SK-N-SH treated with all-trans-retinoic acid at 6 μM for 48 hours (cell line): ENCODE data around the gene MAK.

Experiments used
- ATAC-seq: fragments of 200-7000 bp; cut with Tn5 transposase; 3 replicates; pipeline ENCODE4 v1.9.1; 2020; ENCODE audit warnings: mild to moderate bottlenecking, moderate library complexity
- ARNTL ChIP-seq: fragments of 450-650 bp; formaldehyde crosslinking; IDR thresholded peaks from 2 replicates; pipeline ENCODE4 v1.5.0; 2020; ENCODE audit warnings: low read depth, mild to moderate bottlenecking, moderate library complexity, borderline replicate concordance
- BACH2 ChIP-seq: fragments of 250-450 bp; sonication (Bioruptor Pico); IDR thresholded peaks from 2 replicates; pipeline ENCODE4 v1.9.0; 2021; ENCODE audit warnings: mild to moderate bottlenecking, borderline replicate concordance
- CSDC2 ChIP-seq: fragments of 250-450 bp; sonication (Bioruptor Pico); IDR thresholded peaks from 2 replicates; pipeline ENCODE4 v1.5.0; 2020; ENCODE audit warnings: mild to moderate bottlenecking, moderate library complexity
- CSRNP3 ChIP-seq: fragments of 250-450 bp; sonication (Bioruptor Pico); IDR thresholded peaks from 2 replicates; pipeline ENCODE4 v1.5.1; 2021; ENCODE audit warnings: mild to moderate bottlenecking, moderate library complexity
- ESRRG ChIP-seq: fragments of 250-450 bp; sonication (Bioruptor Pico); IDR thresholded peaks from 2 replicates; pipeline ENCODE4 v1.6.1; 2021; ENCODE audit warnings: mild to moderate bottlenecking
- GLIS3 ChIP-seq: fragments of 250-450 bp; sonication (Bioruptor Pico); IDR thresholded peaks from 2 replicates; pipeline ENCODE4 v1.5.0; 2020; ENCODE audit warnings: mild to moderate bottlenecking, moderate library complexity
- ISL1 ChIP-seq: fragments of 250-450 bp; sonication (Bioruptor Pico); IDR thresholded peaks from 2 replicates; pipeline ENCODE4 v2.1.2; 2022; ENCODE audit warnings: mild to moderate bottlenecking, moderate library complexity
- OSR1 ChIP-seq: fragments of 250-450 bp; sonication (Bioruptor Pico); IDR thresholded peaks from 2 replicates; pipeline ENCODE4 v1.8.0; 2022; ENCODE audit warnings: moderate library complexity, mild to moderate bottlenecking, inconsistent platforms
- POU6F1 ChIP-seq: fragments of 250-450 bp; sonication (Bioruptor Pico); IDR thresholded peaks from 2 replicates; pipeline ENCODE4 v1.8.0; 2021; ENCODE audit warnings: low read depth, mild to moderate bottlenecking, moderate library complexity, borderline replicate concordance
- PPARA ChIP-seq: fragments of 250-450 bp; sonication (Bioruptor Pico); IDR thresholded peaks from 2 replicates; pipeline ENCODE4 v1.5.0; 2020; ENCODE audit warnings: mild to moderate bottlenecking, borderline replicate concordance
- RARB ChIP-seq: fragments of 250-450 bp; sonication (Bioruptor Pico); IDR thresholded peaks from 2 replicates; pipeline ENCODE4 v1.8.0; 2021; ENCODE audit warnings: mild to moderate bottlenecking, moderate library complexity
- SNAI2 ChIP-seq: fragments of 250-450 bp; sonication (Bioruptor Pico); IDR thresholded peaks from 2 replicates; pipeline ENCODE4 v1.5.0; 2020; ENCODE audit warnings: mild to moderate bottlenecking, moderate library complexity
- TCF4 ChIP-seq: fragments of 250-450 bp; sonication (Bioruptor Pico); IDR thresholded peaks from 2 replicates; pipeline ENCODE4 v1.8.0; 2021; ENCODE audit warnings: mild to moderate bottlenecking, moderate library complexity, borderline replicate concordance
- TOX ChIP-seq: fragments of 250-450 bp; sonication (Bioruptor Pico); IDR thresholded peaks from 2 replicates; pipeline ENCODE4 v1.8.0; 2021; ENCODE audit warnings: mild to moderate bottlenecking, moderate library complexity, borderline replicate concordance
- TSHZ2 ChIP-seq: fragments of 250-450 bp; sonication (Bioruptor Pico); IDR thresholded peaks from 2 replicates; pipeline ENCODE4 v1.5.0; 2020; ENCODE audit warnings: mild to moderate bottlenecking, moderate library complexity
- ZC3H10 ChIP-seq: fragments of 250-450 bp; sonication (Bioruptor Pico); IDR thresholded peaks from 2 replicates; pipeline ENCODE4 v1.5.1; 2021; ENCODE audit warnings: mild to moderate bottlenecking, moderate library complexity
- ZFP3 ChIP-seq: fragments of 250-450 bp; sonication (Bioruptor Pico); IDR thresholded peaks from 2 replicates; pipeline ENCODE4 v1.5.0; 2020; ENCODE audit warnings: mild to moderate bottlenecking, moderate library complexity
- ZFP30 ChIP-seq: fragments of 450-650 bp; formaldehyde crosslinking; IDR thresholded peaks from 2 replicates; pipeline ENCODE4 v1.5.0; 2022; ENCODE audit warnings: mild to moderate bottlenecking, moderate library complexity
- ZNF565 ChIP-seq: fragments of 450-650 bp; formaldehyde crosslinking; conservative IDR thresholded peaks from 2 replicates; pipeline ENCODE4 v1.5.0; 2020; ENCODE audit warnings: low read depth, mild to moderate bottlenecking, moderate library complexity
- TF ChIP-seq, protein P1 (sequence below): fragments of 250-450 bp; sonication (Bioruptor Pico); IDR thresholded peaks from 2 replicates; pipeline ENCODE4 v1.8.0; 2020; ENCODE audit warnings: mild to moderate bottlenecking, moderate library complexity, borderline replicate concordance

The MAK gene

DNA sequence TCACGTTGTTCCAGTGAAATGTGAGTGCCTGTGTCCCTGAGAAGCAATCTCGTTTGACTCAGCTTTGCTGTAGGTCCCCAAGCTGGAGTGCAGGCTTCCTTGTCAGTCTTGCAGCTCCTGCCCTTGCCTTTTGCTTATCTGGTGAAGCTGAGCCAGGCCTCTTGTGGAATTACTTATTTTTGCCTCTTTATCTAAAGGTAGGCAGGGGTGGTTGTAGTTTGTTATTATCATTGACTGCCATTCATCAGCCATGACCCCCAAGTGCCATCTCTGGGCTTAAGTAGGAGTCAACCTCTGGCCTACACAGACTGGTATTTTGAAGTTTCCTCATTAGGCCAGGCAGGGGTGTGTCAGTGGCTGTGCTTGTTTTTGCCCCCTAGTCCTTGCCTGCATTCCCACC lies 88.6 kb downstream of the MAK start:
- no peak for ATAC-seq
- TF ChIP-seq OSR1 (no peak), ARNTL (CRISPR knock-in tag) (no peak), ESRRG (no peak), CSRNP3 (CRISPR knock-in tag) (no peak), CSDC2 (CRISPR knock-in tag) (no peak), TOX (no peak), POU6F1 (CRISPR knock-in tag) (no peak), TCF4 (CRISPR knock-in tag) (no peak), ZC3H10 (CRISPR knock-in tag) (no peak), GLIS3 (no peak), BACH2 (no peak), ZNF565 (CRISPR knock-in tag) (no peak), SNAI2 (CRISPR knock-in tag) (no peak), TSHZ2 (no peak), ZFP30 (no peak), PPARA (CRISPR knock-in tag) (no peak), ZFP3 (CRISPR knock-in tag) (no peak)
- TF ChIP-seq, protein P1, sequence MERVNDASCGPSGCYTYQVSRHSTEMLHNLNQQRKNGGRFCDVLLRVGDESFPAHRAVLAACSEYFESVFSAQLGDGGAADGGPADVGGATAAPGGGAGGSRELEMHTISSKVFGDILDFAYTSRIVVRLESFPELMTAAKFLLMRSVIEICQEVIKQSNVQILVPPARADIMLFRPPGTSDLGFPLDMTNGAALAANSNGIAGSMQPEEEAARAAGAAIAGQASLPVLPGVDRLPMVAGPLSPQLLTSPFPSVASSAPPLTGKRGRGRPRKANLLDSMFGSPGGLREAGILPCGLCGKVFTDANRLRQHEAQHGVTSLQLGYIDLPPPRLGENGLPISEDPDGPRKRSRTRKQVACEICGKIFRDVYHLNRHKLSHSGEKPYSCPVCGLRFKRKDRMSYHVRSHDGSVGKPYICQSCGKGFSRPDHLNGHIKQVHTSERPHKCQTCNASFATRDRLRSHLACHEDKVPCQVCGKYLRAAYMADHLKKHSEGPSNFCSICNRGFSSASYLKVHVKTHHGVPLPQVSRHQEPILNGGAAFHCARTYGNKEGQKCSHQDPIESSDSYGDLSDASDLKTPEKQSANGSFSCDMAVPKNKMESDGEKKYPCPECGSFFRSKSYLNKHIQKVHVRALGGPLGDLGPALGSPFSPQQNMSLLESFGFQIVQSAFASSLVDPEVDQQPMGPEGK (CRISPR knock-in tag), result no peak

DNA sequence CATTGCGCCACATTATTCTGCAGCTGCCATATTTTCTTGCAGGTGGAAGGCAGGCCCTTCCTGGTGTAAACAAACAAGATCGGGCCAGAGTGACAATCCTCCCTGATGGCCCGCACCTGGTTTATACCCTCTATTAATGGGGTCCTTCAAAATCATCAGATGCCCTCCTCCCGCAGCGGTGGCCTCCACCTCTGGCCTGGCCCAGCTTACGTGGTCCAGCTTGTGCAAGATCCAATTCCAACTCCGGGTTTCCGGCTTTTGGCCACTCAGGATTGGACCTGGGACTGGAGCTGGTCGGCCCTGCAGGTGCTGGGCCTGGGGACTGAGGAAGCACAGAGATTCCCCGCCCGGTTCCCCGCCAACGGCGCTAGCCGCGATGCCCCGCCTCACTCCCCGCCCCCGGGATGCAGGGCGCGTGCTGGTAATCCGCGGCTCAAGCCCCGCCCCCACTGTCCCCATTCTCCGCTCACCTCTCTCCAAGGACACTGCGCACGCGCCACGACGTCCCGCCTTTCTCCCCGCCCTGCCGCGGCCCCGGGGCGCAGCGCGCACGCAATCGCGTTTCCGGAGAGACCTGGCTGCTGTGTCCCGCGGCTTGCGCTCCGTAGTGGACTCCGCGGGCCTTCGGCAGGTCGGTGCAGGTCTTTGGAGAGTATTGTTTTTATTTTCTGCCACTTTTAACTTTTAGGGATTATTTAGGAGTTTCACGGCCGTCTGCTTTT lies 90.9 kb downstream of the MAK start, which contains the start of gene TMEM14B:
TMEM14B (plus strand) TSS at position 555 of the 722 bp plus-strand sequence. CDS start 1,441 bp downstream, outside the sequence.
- peak; percentile 98 for ATAC-seq
- TF ChIP-seq TSHZ2, result 0 out of 2 replicates have a peak, but pooled peaks have one; percentile 22
- no peak for TF ChIP-seq RARB
- 0 out of 2 replicates have a peak, but pooled peaks have one; percentile 35 for TF ChIP-seq CSDC2 (CRISPR knock-in tag)
- 0 out of 2 replicates have a peak, but pooled peaks have one; percentile 51 for TF ChIP-seq SNAI2 (CRISPR knock-in tag)

- TF ChIP-seq TOX (no peak), ISL1 (CRISPR knock-in tag) (no peak), ZFP30 (no peak), POU6F1 (CRISPR knock-in tag) (no peak), ZC3H10 (CRISPR knock-in tag) (no peak), RARB (no peak), TCF4 (CRISPR knock-in tag) (no peak), ARNTL (CRISPR knock-in tag) (no peak), BACH2 (no peak), ZNF565 (CRISPR knock-in tag) (no peak)
- TF ChIP-seq, protein P1 (CRISPR knock-in tag), result no peak
- peak; percentile 3; the same call in 2 of the 3 replicates for ATAC-seq
Observed at GRCh38 chr6:10746915-10747250, 91.5 kb downstream of the MAK start.
